HG03097 (cell line): ENCODE data around the gene NECAB2.

ENCODE experiments used
- ATAC-seq: cut with Tn5 transposase; IDR thresholded peaks from one replicate; pipeline ENCODE4 v1.9.1; 2021; ENCODE audit not compliant: unreplicated experiment, low FRiP score

Gene NECAB2

GRCh38 chr16:84042308-84042878 lies 74.3 kb downstream of the NECAB2 start, which contains the start of gene SLC38A8:
SLC38A8 (minus strand) TSS chr16:84042795; CDS start chr16:84042157, 638 bp downstream.
- ATAC-seq: no peak

DNA sequence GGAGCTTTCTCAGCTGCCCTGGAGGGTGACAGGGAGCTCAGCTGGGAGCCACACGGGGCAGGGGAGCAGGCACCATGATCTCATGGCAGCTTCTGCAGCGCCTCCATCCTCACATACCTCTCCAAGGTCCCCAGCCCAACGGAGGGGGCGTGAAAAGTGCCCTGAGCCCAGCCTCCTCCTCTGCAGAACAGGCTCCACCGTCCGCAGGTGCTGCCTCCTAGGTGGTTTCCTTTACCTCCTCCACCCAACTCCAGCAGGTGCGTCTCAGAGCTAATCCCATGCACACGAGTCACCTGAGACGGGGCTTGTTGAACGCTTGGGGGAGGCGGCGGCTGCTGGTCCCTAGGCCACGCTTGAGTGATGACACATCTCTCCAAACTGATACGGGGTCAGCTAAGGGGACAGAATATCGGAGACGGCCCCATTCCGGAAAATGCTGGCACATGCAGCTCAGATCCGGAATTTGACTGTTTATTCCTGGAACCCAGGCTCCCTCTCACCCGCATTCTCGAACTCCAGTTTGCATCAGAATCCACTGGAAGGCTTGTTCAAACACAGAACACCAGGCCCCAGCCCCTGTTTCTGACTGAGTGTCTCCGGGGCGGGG lies 74.9 kb downstream of the NECAB2 start:
- ATAC-seq: no peak

GRCh38 chr16:84043486-84044117 lies 75.6 kb downstream of the NECAB2 start:
- ATAC-seq: no peak

DNA sequence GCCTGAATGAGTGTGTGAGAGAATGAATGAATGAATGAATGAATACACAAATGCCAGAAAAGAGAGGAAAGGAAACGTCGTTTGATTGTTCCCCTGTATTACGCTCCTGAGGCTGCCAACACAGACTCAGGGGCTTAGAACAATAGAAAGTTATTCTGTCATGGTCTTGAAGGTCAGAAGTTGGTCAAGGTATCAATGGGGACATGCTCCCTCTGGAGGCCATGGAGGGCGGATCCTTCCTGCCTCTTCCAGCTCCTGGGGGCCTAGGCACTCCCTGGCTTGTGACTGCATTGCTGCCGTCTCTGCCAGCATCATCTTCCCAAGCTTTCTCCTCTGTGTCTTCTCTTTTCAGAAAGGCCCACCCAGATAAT lies 76.1 kb downstream of the NECAB2 start:
- no peak for ATAC-seq

DNA sequence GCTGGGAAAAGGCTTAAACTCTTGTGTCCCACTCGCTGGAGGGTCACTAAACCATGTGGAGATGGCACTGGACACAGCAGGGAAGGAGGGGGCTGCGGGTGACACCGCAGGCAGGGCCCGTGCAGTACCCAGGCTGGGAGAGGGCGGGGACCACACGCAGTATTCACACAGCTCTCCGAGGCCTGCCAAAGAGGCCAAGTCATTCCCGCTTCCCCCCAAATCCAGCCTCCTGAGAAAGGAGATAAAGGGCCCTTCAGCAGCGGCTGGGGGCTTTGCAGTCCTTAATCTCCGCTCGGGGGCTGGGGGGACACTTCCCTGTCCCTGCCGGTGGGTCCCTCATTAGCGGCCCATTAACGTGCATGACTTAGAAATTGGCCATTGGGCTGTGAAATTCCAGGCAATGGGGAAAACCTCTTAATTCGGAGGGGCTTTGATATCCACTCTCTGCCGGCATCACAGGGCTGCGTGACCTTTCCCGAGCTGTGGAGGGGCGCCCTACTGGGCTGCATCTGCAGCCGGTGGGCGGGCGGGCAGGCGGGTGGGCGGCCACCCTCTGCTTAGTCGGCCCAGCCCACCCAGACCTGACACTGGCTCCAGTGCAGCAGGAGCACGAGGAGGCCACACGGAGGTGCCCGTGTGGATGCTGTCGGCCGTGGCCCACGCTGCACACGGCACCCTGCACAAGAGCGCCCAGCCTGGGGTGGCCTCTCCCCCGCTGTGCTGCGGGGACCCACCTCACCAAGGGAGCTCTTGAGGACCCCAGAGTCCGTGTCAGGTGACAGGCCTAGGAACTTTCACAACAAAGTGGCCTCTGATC lies 77.2 kb downstream of the NECAB2 start:
- ATAC-seq: no peak

- no peak for ATAC-seq
These were observed 77.9 kb downstream of the NECAB2 start for GRCh38 chr16:84045818-84046470.

DNA sequence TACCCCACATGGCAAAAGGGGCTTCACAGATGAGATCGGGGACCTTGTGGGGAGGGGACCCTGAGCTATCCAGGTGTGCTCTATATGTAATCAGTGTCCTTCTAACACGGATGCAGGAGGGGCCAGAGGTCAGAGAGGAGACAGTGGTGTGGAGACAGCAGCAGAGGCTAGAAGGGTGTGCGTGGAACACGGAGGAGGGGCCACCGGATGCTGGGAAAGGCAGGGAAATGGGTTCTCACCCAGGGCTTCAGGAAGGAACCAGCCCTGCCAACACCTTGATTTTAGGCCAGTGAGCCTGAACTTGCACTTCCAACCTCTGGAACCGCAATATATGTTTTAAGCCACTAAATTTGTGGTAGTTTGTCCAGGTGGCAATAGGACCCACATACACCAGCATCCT lies 79.2 kb downstream of the NECAB2 start:
- no peak for ATAC-seq

- no peak for ATAC-seq
These were observed 79.6 kb downstream of the NECAB2 start for GRCh38 chr16:84047626-84048025.

GRCh38 chr16:84048270-84048669 lies 80.2 kb downstream of the NECAB2 start:
- no peak for ATAC-seq

- no peak for ATAC-seq
These were observed 80.8 kb downstream of the NECAB2 start for GRCh38 chr16:84048871-84049270.

DNA sequence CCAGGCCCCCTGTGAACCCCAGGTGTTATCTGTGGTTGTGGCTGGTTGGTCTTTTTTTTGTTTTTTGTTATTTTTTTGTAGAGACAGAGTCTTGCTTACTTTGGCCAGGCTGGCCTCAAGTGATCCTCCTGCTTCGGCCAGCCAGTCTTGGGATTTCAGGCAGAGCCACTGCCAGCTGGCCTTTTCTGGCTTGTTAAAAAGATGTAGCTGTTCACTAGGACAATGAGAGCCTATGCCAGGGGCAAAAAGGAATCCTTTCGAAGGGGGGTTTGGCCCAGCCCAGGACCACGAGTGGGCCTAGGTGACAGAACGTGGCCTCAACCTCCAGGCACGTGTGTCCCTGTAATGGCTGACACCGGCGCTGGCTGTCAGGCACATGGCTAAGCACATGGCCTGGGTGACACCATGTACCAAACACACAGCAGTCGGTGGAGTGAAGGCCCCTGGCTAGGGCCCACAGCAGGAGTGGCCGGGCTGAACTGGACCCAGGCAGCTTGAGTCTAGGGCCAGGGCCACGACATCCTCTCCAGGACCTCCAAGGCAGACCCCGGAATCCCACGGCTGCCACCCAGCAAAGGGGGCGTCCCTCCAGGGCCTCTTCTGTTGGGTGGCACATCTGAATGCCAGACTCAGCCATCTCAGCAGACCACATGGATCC lies 81.5 kb downstream of the NECAB2 start:
- no peak for ATAC-seq

DNA sequence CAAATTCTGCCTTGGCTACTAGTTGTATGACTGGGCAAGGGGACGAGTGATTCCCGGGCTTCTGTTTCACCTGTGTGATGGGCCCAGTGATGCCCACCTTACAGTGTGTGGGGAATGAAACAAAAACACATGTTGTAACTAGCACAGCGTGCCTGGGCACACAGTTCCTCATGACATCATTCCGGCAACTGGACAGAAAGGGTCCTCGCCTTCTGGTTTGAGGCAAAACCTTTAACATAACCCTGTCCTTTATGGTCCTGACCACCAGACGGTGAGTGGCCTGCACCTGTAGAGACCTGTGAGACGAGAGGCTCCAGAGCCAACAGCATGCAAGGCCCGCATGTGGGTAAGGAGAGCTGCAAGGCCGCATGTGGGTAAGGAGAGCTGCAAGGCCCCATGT lies 82.3 kb downstream of the NECAB2 start:
- no peak for ATAC-seq

- ATAC-seq: no peak
These were observed 84.1 kb downstream of the NECAB2 start for GRCh38 chr16:84052071-84052622.
